Stimulated activated CD8-positive, alpha-beta memory T cell treated with anti-CD3 and anti-CD28 coated beads, Interleukin-4, amount 100 ng/mL, for 4 hours (primary cell): ENCODE results near the gene TNS3.
"Not testable (repeated sequence)": the region's sequence is repeated elsewhere in the genome, so short reads cannot be mapped to it uniquely, and the experiment has no call there.

ENCODE experiments used
- DNase-seq, 2 donors: peaks; one replicate each; pipeline ENCODE4 v3.0.0-alpha.2; 2020; ENCODE audit warnings: low read depth in 2 of 2, low spot score in 1 of 2

Gene TNS3

GRCh38 chr7:47266799-47267198 lies 315.1 kb downstream of the TNS3 start:
- no peak for DNase-seq

GRCh38 chr7:47266131-47266706 lies 315.7 kb downstream of the TNS3 start:
- no peak for DNase-seq

- DNase-seq = no peak
These were observed 316.3 kb downstream of the TNS3 start for GRCh38 chr7:47265621-47266020.

- DNase-seq = no peak
These were observed 317.8 kb downstream of the TNS3 start for GRCh38 chr7:47264021-47264651.

- DNase-seq = no peak
These were observed 319.0 kb downstream of the TNS3 start for GRCh38 chr7:47262881-47263280.

- DNase-seq = not testable (repeated sequence)
These were observed 319.8 kb downstream of the TNS3 start for GRCh38 chr7:47262160-47262559.

GRCh38 chr7:47260270-47260669 lies 321.6 kb downstream of the TNS3 start:
- no peak for DNase-seq

GRCh38 chr7:47259682-47260081 lies 322.2 kb downstream of the TNS3 start:
- no peak for DNase-seq

- DNase-seq = no peak
These were observed 323.1 kb downstream of the TNS3 start for GRCh38 chr7:47258798-47259197.

GRCh38 chr7:47256016-47256415 lies 325.9 kb downstream of the TNS3 start:
- no peak for DNase-seq

GRCh38 chr7:47255441-47255840 lies 326.5 kb downstream of the TNS3 start:
- no peak for DNase-seq

GRCh38 chr7:47255007-47255406 lies 326.9 kb downstream of the TNS3 start:
- no peak for DNase-seq

GRCh38 chr7:47254081-47254977 lies 327.6 kb downstream of the TNS3 start:
- no peak for DNase-seq

- no peak for DNase-seq
These were observed 328.2 kb downstream of the TNS3 start for GRCh38 chr7:47253650-47254080.

GRCh38 chr7:47252675-47253074 lies 329.2 kb downstream of the TNS3 start:
- no peak for DNase-seq

- DNase-seq = no peak
These were observed 332.6 kb downstream of the TNS3 start for GRCh38 chr7:47249361-47249760.

- DNase-seq = no peak
These were observed 333.1 kb downstream of the TNS3 start for GRCh38 chr7:47248797-47249196.

GRCh38 chr7:47247132-47247531 lies 334.8 kb downstream of the TNS3 start:
- no peak for DNase-seq

GRCh38 chr7:47244692-47245091 lies 337.2 kb downstream of the TNS3 start:
- no peak for DNase-seq

- no peak for DNase-seq
These were observed 340.5 kb downstream of the TNS3 start for GRCh38 chr7:47241112-47242065.

- DNase-seq = no peak
These were observed 341.9 kb downstream of the TNS3 start for GRCh38 chr7:47239931-47240421.
